GM18858 (cell line): ENCODE data around the gene CMIP.
"Not testable (repeated sequence)": the region's sequence is repeated elsewhere in the genome, so short reads cannot be mapped to it uniquely, and the experiment has no call there.

ENCODE experiments used
- ATAC-seq: cut with Tn5 transposase; IDR thresholded peaks from one replicate; pipeline ENCODE4 v1.9.1; 2021; ENCODE audit not compliant: unreplicated experiment

CMIP gene

GRCh38 chr16:81514041-81514559, 69.5 kb downstream of the CMIP start:
- peak; percentile 63 for ATAC-seq

DNA sequence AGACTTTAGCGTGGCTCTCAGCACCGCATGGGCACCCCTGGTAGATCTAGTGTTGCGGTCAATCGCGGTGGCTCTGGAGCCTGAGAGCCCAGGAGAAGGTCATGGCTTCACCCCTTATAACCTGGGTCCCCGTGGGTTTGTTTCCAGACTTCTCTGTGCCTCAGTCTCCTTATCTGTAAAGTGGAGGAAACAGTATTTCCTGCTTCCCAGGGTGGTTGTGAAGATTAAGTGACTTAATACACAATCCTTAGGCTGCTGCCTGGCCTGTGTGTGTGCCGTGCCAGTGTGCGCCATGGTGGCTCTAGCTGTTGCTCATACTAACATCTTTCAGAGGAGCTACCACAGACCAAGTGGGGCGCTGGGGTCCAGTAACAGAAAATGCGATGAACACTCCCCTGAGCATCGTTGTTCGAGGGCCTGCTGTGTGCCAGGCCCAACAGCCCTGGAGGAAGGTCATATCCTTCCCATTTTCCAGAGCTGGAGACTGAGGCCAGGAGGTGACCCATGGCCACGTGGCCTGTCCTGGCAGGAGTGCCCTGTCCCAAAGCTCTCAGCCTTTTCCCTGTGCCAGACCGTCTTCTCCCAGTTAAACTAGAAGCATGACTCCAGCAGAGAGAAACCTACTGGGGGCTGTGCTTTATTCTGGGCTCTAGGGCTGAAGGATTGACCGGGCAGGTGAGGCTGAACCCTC, 70.1 kb downstream of the CMIP start:
- ATAC-seq: no peak

DNA sequence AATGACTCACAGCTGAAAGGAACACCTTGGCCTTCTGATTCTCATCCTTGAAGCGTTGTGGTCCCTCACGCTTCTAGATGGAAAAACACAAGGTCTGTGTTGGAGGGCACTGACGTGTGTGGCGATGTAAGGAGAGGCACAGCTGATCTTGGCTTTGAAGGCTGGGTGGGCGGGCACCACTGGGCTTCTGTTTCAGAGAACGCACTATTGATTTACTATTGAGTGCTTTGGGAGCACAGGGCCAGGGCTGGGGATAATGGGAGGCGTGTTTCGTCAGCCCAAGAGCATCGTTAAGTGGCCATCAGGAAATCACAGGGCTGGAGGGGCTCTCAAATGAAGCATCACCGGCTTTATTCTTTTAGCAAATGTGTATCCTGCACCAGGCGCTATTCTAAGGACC, 70.7 kb downstream of the CMIP start:
- no peak for ATAC-seq

DNA sequence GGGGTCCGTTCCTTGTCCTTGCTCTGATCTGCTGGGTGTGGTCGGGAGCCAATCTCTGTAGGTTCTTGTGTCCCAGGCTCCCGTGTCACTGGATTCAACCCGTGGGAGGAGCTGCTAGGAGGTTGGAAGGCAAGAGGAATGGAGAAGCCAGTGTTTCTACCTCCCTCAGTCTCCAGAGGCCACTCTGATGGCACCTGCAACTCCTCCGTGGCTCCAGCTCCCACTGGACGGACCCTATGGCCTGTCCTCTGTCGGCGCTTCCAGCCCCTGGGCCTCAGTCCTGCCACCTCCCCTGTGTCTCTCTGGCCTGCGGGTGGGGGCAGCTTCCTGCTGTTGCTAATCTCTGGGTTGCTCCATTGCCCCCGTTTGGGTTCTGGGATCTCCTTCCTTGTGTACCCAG, 71.1 kb downstream of the CMIP start:
- ATAC-seq: no peak

DNA sequence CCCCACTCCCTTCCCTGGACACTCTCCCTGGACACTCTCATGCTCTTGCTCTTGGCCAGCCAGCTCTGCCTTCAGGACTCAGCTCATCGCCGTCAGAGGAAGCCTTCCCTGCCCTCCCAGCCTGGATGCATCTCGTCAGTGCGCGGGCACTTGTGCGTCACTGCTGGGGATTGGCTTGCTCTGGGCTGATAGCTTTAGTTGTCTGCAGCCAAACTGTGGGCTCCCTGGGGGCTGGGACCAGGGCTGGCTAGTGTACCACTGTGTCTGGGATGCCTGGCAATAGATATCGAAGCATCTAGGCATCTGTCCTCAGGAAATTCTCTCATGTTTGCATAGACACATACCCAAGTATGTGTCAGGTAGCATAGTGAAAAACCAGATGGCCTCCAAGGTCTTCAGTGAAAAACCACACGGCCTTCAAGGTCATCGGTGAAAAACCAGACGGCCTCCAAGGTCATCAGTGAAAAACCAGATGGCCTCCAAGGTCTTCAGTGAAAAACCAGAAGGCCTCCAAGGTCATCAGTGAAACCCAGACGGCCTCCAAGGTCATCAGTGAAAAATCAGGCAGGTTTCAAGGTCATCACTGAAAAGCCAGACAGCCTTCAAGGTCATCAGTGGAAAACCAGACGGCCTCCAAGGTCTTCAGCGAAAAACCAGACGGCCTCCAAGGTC, 72.0 kb downstream of the CMIP start:
- ATAC-seq: no peak

DNA sequence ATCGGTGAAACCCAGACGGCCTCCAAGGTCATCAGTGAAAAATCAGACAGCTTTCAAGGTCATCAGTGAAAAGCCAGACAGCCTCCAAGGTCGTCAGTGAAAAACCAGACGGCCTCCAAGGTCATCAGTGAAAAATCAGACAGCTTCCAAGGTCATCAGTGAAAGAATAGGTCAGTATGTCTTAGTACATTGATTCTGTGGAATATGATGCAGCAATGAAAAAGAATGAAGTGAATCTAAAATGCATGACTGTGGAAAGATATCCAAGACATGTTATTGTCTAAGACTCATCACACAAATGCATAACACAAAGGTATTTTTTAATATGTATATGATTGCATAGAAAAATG, 72.5 kb downstream of the CMIP start:
- no peak for ATAC-seq

GRCh38 chr16:81517629-81518438, 73.2 kb downstream of the CMIP start:
- no peak for ATAC-seq

GRCh38 chr16:81518439-81518757, 73.8 kb downstream of the CMIP start:
- no peak for ATAC-seq

DNA sequence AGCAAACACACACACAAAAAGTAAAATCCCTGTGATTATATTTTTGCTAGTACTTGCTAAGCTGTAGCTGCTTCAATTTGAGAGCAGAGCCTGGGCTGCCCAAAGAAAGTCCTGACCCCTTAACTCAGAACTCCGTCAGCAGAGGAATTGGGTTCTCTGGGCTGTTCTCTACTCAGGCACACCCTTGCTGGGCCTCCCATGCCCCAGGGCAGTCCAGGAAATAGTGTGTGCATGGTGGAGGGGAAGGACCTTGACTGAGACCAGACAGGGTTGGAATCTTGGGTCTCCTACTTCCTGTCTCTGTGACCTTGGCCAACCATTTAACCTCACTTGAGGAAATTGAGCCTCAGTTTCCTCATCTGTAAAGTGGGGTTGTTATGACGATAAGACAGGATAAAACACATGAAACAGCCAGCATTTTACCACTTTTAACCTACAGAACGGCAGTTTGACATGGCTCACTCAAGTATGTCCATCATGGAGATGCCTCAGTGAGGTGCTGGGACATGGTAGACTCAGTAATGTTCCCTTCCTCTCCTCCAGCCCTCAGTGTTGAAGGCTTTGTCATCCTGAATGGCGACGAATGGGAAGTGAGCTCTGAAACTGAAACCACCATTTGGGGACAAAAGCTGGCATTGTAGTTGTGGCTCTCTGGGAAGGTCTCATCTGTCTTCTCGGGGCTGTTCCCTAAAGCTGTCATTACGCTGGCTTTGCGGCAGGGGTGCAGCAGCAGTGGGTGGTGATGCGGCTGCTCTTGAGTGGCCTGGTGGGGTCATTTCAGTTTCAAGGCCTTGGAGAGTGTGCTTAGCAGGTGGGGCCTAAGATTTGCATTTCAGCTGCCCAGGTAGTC, 74.9 kb downstream of the CMIP start:
- ATAC-seq: no peak

- ATAC-seq: no peak
These were observed 75.5 kb downstream of the CMIP start for GRCh38 chr16:81520151-81520470.

GRCh38 chr16:81520560-81521135, 76.0 kb downstream of the CMIP start:
- no peak for ATAC-seq

GRCh38 chr16:81521141-81521626, 76.6 kb downstream of the CMIP start:
- ATAC-seq: no peak

DNA sequence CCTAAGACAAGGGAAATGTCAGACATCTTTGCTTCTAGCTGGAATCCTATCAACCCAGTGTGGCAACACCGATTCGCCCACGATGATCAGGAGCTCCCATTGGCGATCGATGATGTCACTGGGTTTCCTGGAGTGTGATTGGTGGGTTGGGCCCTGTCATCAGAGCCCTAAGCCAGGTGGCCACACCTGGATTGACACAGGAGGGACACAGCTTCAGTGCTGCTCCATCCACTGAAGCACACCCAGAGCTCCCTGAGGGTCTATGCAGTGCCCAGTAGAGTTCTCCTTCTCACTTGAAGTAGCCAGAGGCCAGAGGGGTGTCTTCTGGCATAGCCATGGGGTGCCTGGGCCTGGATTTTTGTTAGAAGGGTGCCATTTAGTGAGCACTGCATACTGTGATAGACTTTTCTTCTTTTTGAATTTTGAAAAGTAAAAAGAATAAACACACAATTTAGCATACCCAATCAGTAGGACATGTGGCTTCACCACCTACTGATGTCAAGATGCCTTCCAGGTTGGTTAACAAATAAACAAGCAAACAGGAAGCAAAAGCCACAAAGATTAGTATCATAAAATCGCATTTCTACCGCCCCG, 77.6 kb downstream of the CMIP start:
- ATAC-seq: no peak

- ATAC-seq: not testable (repeated sequence)
These were observed 78.2 kb downstream of the CMIP start for GRCh38 chr16:81522851-81523250.

- no peak for ATAC-seq
These were observed 78.9 kb downstream of the CMIP start for GRCh38 chr16:81523387-81524115.

- no peak for ATAC-seq
These were observed 79.8 kb downstream of the CMIP start for GRCh38 chr16:81524382-81524781.

- ATAC-seq: not testable (repeated sequence)
These were observed 80.3 kb downstream of the CMIP start for GRCh38 chr16:81524885-81525284.

DNA sequence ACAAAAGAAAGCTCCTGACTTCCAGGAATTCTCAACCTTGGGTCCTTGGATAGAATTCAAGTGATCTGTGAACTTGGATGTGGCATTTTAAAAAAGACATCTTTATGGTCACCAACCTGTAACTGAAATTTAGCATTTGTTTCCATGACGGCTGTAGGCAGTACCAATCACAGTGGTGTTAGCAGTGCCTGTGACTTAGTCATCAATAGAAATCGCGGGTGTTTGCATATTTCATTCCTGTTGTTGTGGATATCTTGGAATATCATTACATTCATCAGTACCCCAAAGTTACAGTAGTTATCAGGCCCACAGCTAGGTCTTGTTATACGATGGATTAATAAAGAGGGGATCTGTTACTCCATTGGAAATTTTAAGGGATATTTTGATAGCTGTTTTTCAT, 81.6 kb downstream of the CMIP start:
- ATAC-seq: no peak

DNA sequence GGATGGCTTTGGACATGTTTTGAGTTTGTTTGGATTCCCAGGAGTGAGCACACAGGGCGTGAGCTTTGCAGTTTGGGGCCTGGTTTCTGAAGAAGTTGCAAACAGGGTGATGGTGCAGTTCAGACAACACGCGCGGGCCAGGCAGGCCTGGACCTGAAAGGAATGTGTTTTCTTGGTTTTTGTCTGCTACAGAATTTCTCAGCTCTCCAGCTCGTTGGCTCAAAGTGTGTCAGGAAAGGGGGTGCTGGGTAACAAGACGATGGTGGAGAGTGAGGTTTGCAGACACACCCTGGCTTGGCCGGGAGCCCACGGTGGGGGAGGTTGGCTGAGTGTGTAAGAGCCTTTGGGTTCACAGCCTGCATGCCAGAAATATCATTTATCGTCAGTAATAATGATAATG, 82.3 kb downstream of the CMIP start:
- no peak for ATAC-seq
